SK-N-MC (cell line): ENCODE results near the gene GAPDH.

Source experiments
- DNase-seq: peaks from one replicate; pipeline ENCODE4 v3.0.0-alpha.2; 2011; ENCODE audit warnings: low read depth, low spot score
- H3K27ac ChIP-seq: fragments of 200-600 bp; sonication (generic); 2 replicates; pipeline ENCODE4 v1.5.1; 2016; ENCODE audit warnings: mixed run types
- H3K36me3 ChIP-seq: fragments of 200-600 bp; sonication (generic); 2 replicates; pipeline ENCODE4 v1.6.1; 2017; ENCODE audit warnings: antibody characterized with exemption, low read length, mixed read lengths; ENCODE audit not compliant: insufficient read depth
- H3K4me3 ChIP-seq: fragments of 200-600 bp; sonication (generic); 2 replicates; pipeline ENCODE4 v1.5.1; 2016
- H3K9ac ChIP-seq: fragments of 200-600 bp; sonication (generic); 2 replicates; pipeline ENCODE4 v1.8.0; 2017; ENCODE audit warnings: mixed run types, mixed read lengths; ENCODE audit not compliant: insufficient read length
- H3K9me3 ChIP-seq: fragments of 200-600 bp; sonication (generic); 2 replicates; pipeline ENCODE4 v1.6.1; 2017; ENCODE audit warnings: low read depth, mild to moderate bottlenecking, antibody characterized with exemption, low read length, moderate library complexity, mixed read lengths
- EZH2 ChIP-seq: fragments of 200-600 bp; sonication (generic); IDR thresholded peaks from one replicate; pipeline ENCODE4 v1.6.1; 2017; ENCODE audit warnings: antibody characterized with exemption
- FOXP2 ChIP-seq: optimal IDR thresholded peaks from 2 replicates; pipeline ENCODE3; 2011; ENCODE audit warnings: mild to moderate bottlenecking, moderate library complexity; ENCODE audit not compliant: insufficient read depth; ENCODE audit errors: extremely low read length, control extremely low read depth
- POLR2AphosphoS5 ChIP-seq: IDR thresholded peaks from 2 replicates; pipeline ENCODE4 v1.6.1; 2012; ENCODE audit warnings: mild to moderate bottlenecking, low read depth, low read length, borderline replicate concordance

Gene GAPDH

GRCh38 chr12:6500466-6500865 lies 33.9 kb upstream of the GAPDH start:
- TF ChIP-seq EZH2 (no peak), POLR2AphosphoS5 (peak; percentile 43; the same call in 1 of the 2 replicates)
- H3K4me3 ChIP-seq = peak overlapping the region; percentile 44
- no peaks in the 10 kb centered on the region for H3K9me3 ChIP-seq
- H3K9ac ChIP-seq = no peak overlapping the region
- peaks cover 64% of the 10 kb centered on the region for H3K36me3 ChIP-seq
- H3K27ac ChIP-seq = peak overlapping the region; percentile 80
- DNase-seq = peak; percentile 98

GRCh38 chr12:6507102-6507998 lies 27.0 kb upstream of the GAPDH start:
- Histone ChIP-seq H3K4me3 (no peak overlapping the region), H3K9me3 (no peaks in the 10 kb centered on the region), H3K9ac (no peak overlapping the region), H3K36me3 (peaks cover 57% of the 10 kb centered on the region), H3K27ac (no peak overlapping the region)
- TF ChIP-seq EZH2 (no peak), FOXP2 (no peak), POLR2AphosphoS5 (no peak)
- no peak for DNase-seq

- TF ChIP-seq FOXP2 = no peak
- TF ChIP-seq POLR2AphosphoS5 = no peak
- no peak for TF ChIP-seq EZH2
- Histone ChIP-seq H3K9ac (no peak overlapping the region), H3K9me3 (no peaks in the 10 kb centered on the region), H3K27ac (no peak overlapping the region), H3K4me3 (no peak overlapping the region), H3K36me3 (peaks cover 61% of the 10 kb centered on the region)
- no peak for DNase-seq
Measured at GRCh38 chr12:6508087-6508486, 26.2 kb upstream of the GAPDH start.

GRCh38 chr12:6520186-6520585 lies 14.1 kb upstream of the GAPDH start:
- Histone ChIP-seq H3K36me3 (peaks cover 93% of the 10 kb centered on the region), H3K27ac (no peak overlapping the region), H3K4me3 (no peak overlapping the region), H3K9ac (no peak overlapping the region), H3K9me3 (no peaks in the 10 kb centered on the region)
- TF ChIP-seq FOXP2 (no peak), EZH2 (no peak), POLR2AphosphoS5 (no peak)
- DNase-seq = no peak

GRCh38 chr12:6522193-6522592 lies 12.1 kb upstream of the GAPDH start:
- TF ChIP-seq FOXP2 (no peak), POLR2AphosphoS5 (no peak), EZH2 (no peak)
- no peak for DNase-seq
- no peak overlapping the region for H3K4me3 ChIP-seq
- no peaks in the 10 kb centered on the region for H3K9me3 ChIP-seq
- no peak overlapping the region for H3K27ac ChIP-seq
- H3K9ac ChIP-seq = no peak overlapping the region
- H3K36me3 ChIP-seq = peaks cover 94% of the 10 kb centered on the region

GRCh38 chr12:6523708-6524107 lies 10.6 kb upstream of the GAPDH start:
- Histone ChIP-seq H3K27ac (no peak overlapping the region), H3K4me3 (no peak overlapping the region), H3K36me3 (peaks cover 96% of the 10 kb centered on the region), H3K9ac (no peak overlapping the region), H3K9me3 (no peaks in the 10 kb centered on the region)
- TF ChIP-seq EZH2 (no peak), POLR2AphosphoS5 (no peak), FOXP2 (no peak)
- no peak for DNase-seq

GRCh38 chr12:6524648-6525047 lies 9.7 kb upstream of the GAPDH start:
- H3K9ac ChIP-seq = no peak overlapping the region
- TF ChIP-seq POLR2AphosphoS5 (no peak), FOXP2 (no peak), EZH2 (no peak)
- H3K36me3 ChIP-seq = peaks cover 97% of the 10 kb centered on the region

GRCh38 chr12:6526201-6526600 lies 8.1 kb upstream of the GAPDH start:
- H3K36me3 ChIP-seq = peaks cover 99% of the 10 kb centered on the region
- DNase-seq = no peak
- no peak for TF ChIP-seq FOXP2
- TF ChIP-seq POLR2AphosphoS5 = no peak
- no peak for TF ChIP-seq EZH2
- H3K27ac ChIP-seq = no peak overlapping the region
- no peak overlapping the region for H3K9ac ChIP-seq
- H3K4me3 ChIP-seq = no peak overlapping the region
- no peaks in the 10 kb centered on the region for H3K9me3 ChIP-seq

More at GRCh38 chr12:6524648-6525047, 9.7 kb upstream of the GAPDH start:
- Histone ChIP-seq H3K4me3 (no peak overlapping the region), H3K27ac (no peak overlapping the region), H3K9me3 (no peaks in the 10 kb centered on the region)
- no peak for DNase-seq
